Omental fat pad (tissue), 4 donors: ENCODE data around the gene DHRSX. TPM values are rescaled to one million over a fixed set of nuclear protein-coding genes. Genes with fewer than 3 reads are reported as not detected.
"Not testable (repeated sequence)": the region's sequence is repeated elsewhere in the genome, so short reads cannot be mapped to it uniquely, and the experiment has no call there.

Experiments used
- ATAC-seq: fragments of 150-250 bp; one replicate; pipeline ENCODE4 v1.9.1; 2016; ENCODE audit warnings: mild to moderate bottlenecking, moderate library complexity; ENCODE audit not compliant: low FRiP score
- DNase-seq: peaks from one replicate; pipeline ENCODE4 v3.0.0-alpha.2; 2019; ENCODE audit warnings: low spot score
- CTCF ChIP-seq, 3 donors: fragments of 450-650 bp; IDR thresholded peaks; one replicate each; pipeline ENCODE4 v1.5.1; 2016 to 2017; ENCODE audit warnings: antibody characterized with exemption in 3 of 3, mild to moderate bottlenecking in 3 of 3, moderate library complexity in 2 of 3
- total RNA-seq, 4 donors: library from RNA; depleted of rRNA; stranded (reverse); fragments of >200 nt; gene quantifications; one replicate each; pipeline ENCODE4 v1.1.0, GENCODE V29; 2016

Gene DHRSX
- total RNA-seq, 4 donors from 2014 or later, result 18.6 to 34.2 (median 21.4) TPM

GRCh38 chrX:2479420-2479780 lies 21.4 kb downstream of the DHRSX start:
- TF ChIP-seq CTCF (IDR thresholded peaks at IDR 0.05), result no peak
- no peak for ATAC-seq
- no peak for DNase-seq

DNA sequence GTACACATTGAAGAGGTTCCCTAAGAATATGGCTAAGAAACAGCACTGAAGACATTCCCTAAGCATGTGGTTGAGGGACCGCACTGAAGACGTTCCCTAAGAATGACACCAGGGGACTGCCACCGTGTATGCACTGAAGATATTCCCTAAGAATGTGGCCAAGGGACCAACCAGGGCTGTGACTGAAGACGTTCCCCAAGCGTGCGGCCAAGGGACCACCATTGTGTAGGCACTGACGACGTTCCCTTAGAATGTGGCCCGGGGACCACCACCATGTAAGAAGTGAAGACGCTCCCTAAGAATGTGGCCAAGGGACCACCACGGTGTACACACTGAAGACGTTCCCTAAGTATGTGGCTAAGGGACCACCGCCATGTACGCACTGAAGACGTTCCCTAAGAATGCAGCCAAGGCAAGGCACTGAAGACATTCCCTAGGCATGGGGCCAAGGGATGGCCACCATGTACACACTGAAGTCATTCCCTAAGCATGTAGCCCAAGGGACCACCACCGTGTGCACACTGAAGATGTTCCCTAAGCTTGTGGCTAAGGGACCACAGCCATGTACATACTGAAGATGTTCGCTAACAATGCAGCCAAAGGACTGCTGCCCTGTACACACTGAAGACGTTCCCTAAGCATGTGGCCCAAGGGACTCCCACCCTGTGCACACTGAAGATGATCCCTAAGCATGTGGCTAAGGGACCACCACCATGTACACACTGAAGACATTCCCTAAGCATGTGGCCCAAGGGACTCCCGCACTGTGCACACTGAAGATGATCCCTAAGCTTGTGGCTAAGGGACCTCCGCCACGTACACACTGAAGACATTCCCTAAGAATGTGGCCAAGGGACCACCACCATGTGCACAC lies 22.0 kb downstream of the DHRSX start:
- no peak for ATAC-seq
- TF ChIP-seq CTCF (IDR thresholded peaks at IDR 0.05), result no peak
- no peak for DNase-seq

DNA sequence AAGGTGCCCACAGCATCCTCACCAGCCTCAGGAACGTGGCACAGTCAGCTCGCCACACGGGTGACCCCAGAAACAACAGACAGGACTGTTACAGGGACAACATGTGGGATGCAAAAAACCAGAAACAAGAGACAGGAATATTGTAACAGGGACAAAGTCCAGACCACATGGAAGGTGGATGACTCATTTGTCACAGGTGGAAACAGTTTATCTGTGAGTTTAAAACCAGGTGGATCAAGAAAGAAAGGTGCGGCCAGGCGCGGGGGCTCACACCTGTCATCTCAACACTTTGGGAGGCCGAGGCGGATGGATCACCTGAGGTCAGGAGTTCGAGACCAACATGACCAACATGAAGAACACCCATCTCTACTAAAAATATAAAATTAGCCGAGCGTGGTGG lies 23.5 kb downstream of the DHRSX start:
- DNase-seq, ATAC-seq: not testable (repeated sequence)

GRCh38 chrX:2474963-2475726 lies 25.6 kb downstream of the DHRSX start:
- TF ChIP-seq CTCF (IDR thresholded peaks at IDR 0.05), result no peak
- ATAC-seq, result no peak

GRCh38 chrX:2474280-2474962 lies 26.4 kb downstream of the DHRSX start:
- TF ChIP-seq CTCF (IDR thresholded peaks at IDR 0.05), result no peak
- DNase-seq (no peak), ATAC-seq (no peak)

More at GRCh38 chrX:2474963-2475726, 25.6 kb downstream of the DHRSX start:
- DNase-seq, result no peak

GRCh38 chrX:2473064-2473463 lies 27.7 kb downstream of the DHRSX start:
- ATAC-seq, DNase-seq: not testable (repeated sequence)

- no peak for TF ChIP-seq CTCF (IDR thresholded peaks at IDR 0.05)
- ATAC-seq, result no peak
- no peak for DNase-seq
Measured at GRCh38 chrX:2471641-2472040, 29.1 kb downstream of the DHRSX start.

GRCh38 chrX:2471126-2471525 lies 29.6 kb downstream of the DHRSX start:
- DNase-seq, ATAC-seq: not testable (repeated sequence)

DNA sequence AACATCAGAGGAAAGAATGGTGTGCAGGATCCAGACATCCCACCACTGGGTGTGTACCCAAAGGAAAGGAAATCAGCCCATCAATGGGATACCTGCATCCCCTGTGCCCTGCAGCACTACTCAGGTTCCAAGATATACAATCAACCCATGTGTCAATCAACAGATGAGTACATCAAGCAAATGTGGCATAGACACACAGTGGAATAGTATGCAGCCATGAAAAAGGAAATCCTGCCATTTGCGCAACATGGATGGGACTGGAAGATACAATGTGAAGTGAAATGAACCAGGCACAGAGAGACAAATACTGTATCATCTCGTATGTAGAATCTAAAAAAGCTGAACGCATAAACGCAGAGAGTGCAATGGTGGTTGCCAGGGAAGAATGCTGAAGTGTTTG lies 30.9 kb downstream of the DHRSX start:
- not testable (repeated sequence) for DNase-seq, ATAC-seq
